ENCODE results near the gene RTN4RL2. TPM values are rescaled to one million over a fixed set of nuclear protein-coding genes. Genes with fewer than 3 reads are reported as not detected.

The RTN4RL2 gene
- total and polyA plus RNA-seq, 10 of the 15 experiments (the other 5 are each of a cell fraction or from before 2014, with no cell fraction given): 0.14 to 1.1 (median 0.52) TPM; not detected in 4

DNA sequence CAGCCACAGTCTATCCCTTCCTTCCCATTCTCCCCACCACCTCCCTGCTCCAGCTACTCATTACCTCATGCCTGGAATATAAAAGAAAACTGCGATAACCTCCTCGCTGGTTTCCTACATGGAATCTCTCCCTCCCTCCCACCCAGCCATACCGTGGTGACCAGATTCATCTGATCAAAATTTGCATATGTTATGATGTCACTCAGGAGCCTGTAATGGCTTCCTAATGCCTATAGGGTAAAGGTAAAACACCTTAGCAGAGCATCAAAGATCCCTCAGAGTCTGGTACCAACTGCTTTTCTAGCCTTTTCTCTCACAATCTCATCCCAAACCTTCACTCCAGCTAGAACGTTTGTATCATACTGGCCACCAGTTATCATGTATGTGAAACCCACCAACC lies 19.6 kb downstream of the RTN4RL2 start:
- Histone ChIP-seq H3K27ac (ENCODE audit: control insufficient read depth, insufficient read depth) (no peak overlapping the region), H3K4me2 (ENCODE audit: control insufficient read depth, insufficient read depth) (no peak overlapping the region), H3K36me3 (ENCODE audit: control insufficient read depth in 2 of 2, insufficient read depth in 2 of 2, low read length in 1 of 2) (no peaks in the 10 kb centered on the region; a peak in 1 of 4 replicates), H3K9ac (ENCODE audit: control insufficient read depth, insufficient read depth, low read length) (no peak overlapping the region), H2AFZ (ENCODE audit: control insufficient read depth, low read depth, low read length) (no peak overlapping the region), H3K4me3 (no peak overlapping the region), H3K79me2 (ENCODE audit: control insufficient read depth, insufficient read depth, low read length) (no peaks in the 10 kb centered on the region), H3K4me1 (ENCODE audit: control insufficient read depth, insufficient read depth, low read length) (peaks cover 26% of the 10 kb centered on the region), H3K9me3 (replicated peaks; ENCODE audit: control insufficient read depth, insufficient read depth, low read length) (no peaks in the 10 kb centered on the region), H4K20me1 (ENCODE audit: control insufficient read depth, insufficient read depth) (no peaks in the 10 kb centered on the region), H3K27me3 (replicated peaks in 1 of 2; ENCODE audit: control insufficient read depth in 2 of 2, insufficient read depth in 2 of 2, low read length in 1 of 2) (no peaks in the 10 kb centered on the region)
- 81% methylated on average over 3 of the region's 4 CpGs for WGBS (ENCODE audit: insufficient coverage, insufficient replicate concordance, low lambda C conversion rate, missing lambda C conversion rate)
- POLR2A ChIA-PET: no interaction called here
- SMC1A ChIA-PET (ENCODE audit: uncharacterized antibody, unreplicated experiment): interaction anchor here (0.5 to 7.9 kb wide), 6 partner anchors 16 to 165 kb away, joined by 3 to 95 read pairs (median 4); no protein-coding TSS in a partner anchor
- no peak for DNase-seq (ENCODE audit: low read depth, low spot score)
- CTCF ChIA-PET: interaction anchor here (0.6 to 9.4 kb wide), 13 partner anchors 11 to 549 kb away, joined by 3 to 321 read pairs (median 13); partner anchors contain the start of genes RTN4RL2 and TIMM10
- no peak for ATAC-seq
- no peak for TF ChIP-seq IKZF1 (conservative IDR thresholded peaks at IDR 0.05)
- TF ChIP-seq TCF7 (IDR thresholded peaks at IDR 0.05; ENCODE audit: borderline replicate concordance): no peak
- no peak for TF ChIP-seq SIN3A (IDR thresholded peaks at IDR 0.05; ENCODE audit: low read depth, low read length)
- TF ChIP-seq, protein P1, sequence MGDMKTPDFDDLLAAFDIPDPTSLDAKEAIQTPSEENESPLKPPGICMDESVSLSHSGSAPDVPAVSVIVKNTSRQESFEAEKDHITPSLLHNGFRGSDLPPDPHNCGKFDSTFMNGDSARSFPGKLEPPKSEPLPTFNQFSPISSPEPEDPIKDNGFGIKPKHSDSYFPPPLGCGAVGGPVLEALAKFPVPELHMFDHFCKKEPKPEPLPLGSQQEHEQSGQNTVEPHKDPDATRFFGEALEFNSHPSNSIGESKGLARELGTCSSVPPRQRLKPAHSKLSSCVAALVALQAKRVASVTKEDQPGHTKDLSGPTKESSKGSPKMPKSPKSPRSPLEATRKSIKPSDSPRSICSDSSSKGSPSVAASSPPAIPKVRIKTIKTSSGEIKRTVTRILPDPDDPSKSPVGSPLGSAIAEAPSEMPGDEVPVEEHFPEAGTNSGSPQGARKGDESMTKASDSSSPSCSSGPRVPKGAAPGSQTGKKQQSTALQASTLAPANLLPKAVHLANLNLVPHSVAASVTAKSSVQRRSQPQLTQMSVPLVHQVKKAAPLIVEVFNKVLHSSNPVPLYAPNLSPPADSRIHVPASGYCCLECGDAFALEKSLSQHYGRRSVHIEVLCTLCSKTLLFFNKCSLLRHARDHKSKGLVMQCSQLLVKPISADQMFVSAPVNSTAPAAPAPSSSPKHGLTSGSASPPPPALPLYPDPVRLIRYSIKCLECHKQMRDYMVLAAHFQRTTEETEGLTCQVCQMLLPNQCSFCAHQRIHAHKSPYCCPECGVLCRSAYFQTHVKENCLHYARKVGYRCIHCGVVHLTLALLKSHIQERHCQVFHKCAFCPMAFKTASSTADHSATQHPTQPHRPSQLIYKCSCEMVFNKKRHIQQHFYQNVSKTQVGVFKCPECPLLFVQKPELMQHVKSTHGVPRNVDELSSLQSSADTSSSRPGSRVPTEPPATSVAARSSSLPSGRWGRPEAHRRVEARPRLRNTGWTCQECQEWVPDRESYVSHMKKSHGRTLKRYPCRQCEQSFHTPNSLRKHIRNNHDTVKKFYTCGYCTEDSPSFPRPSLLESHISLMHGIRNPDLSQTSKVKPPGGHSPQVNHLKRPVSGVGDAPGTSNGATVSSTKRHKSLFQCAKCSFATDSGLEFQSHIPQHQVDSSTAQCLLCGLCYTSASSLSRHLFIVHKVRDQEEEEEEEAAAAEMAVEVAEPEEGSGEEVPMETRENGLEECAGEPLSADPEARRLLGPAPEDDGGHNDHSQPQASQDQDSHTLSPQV (IDR thresholded peaks at IDR 0.05): no peak
- no peak for TF ChIP-seq STAT1 (conservative IDR thresholded peaks at IDR 0.05)
- TF ChIP-seq NR2C1 (IDR thresholded peaks at IDR 0.05): no peak
- no peak for TF ChIP-seq TCF3 (IDR thresholded peaks at IDR 0.05; ENCODE audit: borderline replicate concordance, insufficient read depth, low read depth, low read length)
- TF ChIP-seq ZNF384 (IDR thresholded peaks at IDR 0.05; ENCODE audit: borderline replicate concordance, low read depth, low read length): no peak
- TF ChIP-seq ZNF24 (IDR thresholded peaks at IDR 0.05): no peak
- no peak for TF ChIP-seq RELA (IDR thresholded peaks at IDR 0.05; ENCODE audit: borderline replicate concordance, partially characterized antibody)
- TF ChIP-seq MYB (IDR thresholded peaks at IDR 0.05; ENCODE audit: borderline replicate concordance, low read depth, low read length): no peak
- TF ChIP-seq PKNOX1 (IDR thresholded peaks at IDR 0.05): no peak
- RAD21 ChIA-PET (ENCODE audit: unreplicated experiment): interaction anchor here (0.6 to 5.4 kb wide), 3 partner anchors 23 to 134 kb away, joined by 3 to 79 read pairs (median 15); no protein-coding TSS in a partner anchor
- no TSS peak for BruUV-seq (replicated peaks)
- intact Hi-C loops (cut with micrococcal nuclease; ENCODE audit: unreplicated experiment): loop anchor here (1.0 to 5.0 kb wide), 2 partner anchors 23 to 53 kb away; partner anchors contain the start of gene SLC43A3
- no peak for FAIRE-seq
- in situ Hi-C loops (cut with MboI): loop anchor here (5.0 to 25.0 kb wide), 2 partner anchors 133 to 643 kb away; no protein-coding TSS in a partner anchor

Data from GM12878 (cell line).